Endothelial cell (in vitro differentiated cells): ENCODE data around the gene GRIP1. TPM values are rescaled to one million over a fixed set of nuclear protein-coding genes. Genes with fewer than 3 reads are reported as not detected.
A peak's percentile ranks its signal among the peaks of the same experiment; 100 is the strongest.

Experiments
- DNase-seq: peaks from one replicate; pipeline ENCODE4 v3.0.0; 2021; ENCODE audit warnings: low spot score
- H3K27ac Mint-ChIP-seq: one replicate; pipeline ENCODE4 v1.8.0; 2021; ENCODE audit warnings: mixed read lengths, inconsistent platforms; ENCODE audit not compliant: unreplicated experiment
- H3K27me3 Mint-ChIP-seq: one replicate; pipeline ENCODE4 v1.8.0; 2021; ENCODE audit warnings: mild to moderate bottlenecking, moderate library complexity, mixed read lengths, inconsistent platforms; ENCODE audit not compliant: unreplicated experiment
- H3K36me3 Mint-ChIP-seq: one replicate; pipeline ENCODE4 v1.8.0; 2021; ENCODE audit warnings: mild to moderate bottlenecking, low read depth, mixed read lengths, inconsistent platforms; ENCODE audit not compliant: unreplicated experiment
- H3K4me1 Mint-ChIP-seq: one replicate; pipeline ENCODE4 v1.8.0; 2021; ENCODE audit warnings: mild to moderate bottlenecking, mixed read lengths, inconsistent platforms; ENCODE audit not compliant: unreplicated experiment
- H3K4me3 Mint-ChIP-seq: one replicate; pipeline ENCODE4 v1.8.0; 2021; ENCODE audit warnings: mild to moderate bottlenecking, mixed read lengths, inconsistent platforms; ENCODE audit not compliant: unreplicated experiment
- H3K9me3 Mint-ChIP-seq: one replicate; pipeline ENCODE4 v1.8.0; 2021; ENCODE audit warnings: mixed read lengths, inconsistent platforms; ENCODE audit not compliant: unreplicated experiment
- CTCF ChIP-seq: fragments of 200-600 bp; sonication (generic); IDR thresholded peaks from one replicate; pipeline ENCODE4 v1.5.0; 2021; ENCODE audit warnings: antibody characterized with exemption; ENCODE audit not compliant: unreplicated experiment
- total RNA-seq: library from RNA; stranded (reverse); fragmentation: NEBNext Ultra II Directional; extraction: Animal tissue kit (Norgen Biotek cat#: 25700); gene quantifications from one replicate; pipeline ENCODE4 v1.2.1, GENCODE V29; 2021; ENCODE audit not compliant: unreplicated experiment

Gene GRIP1
- total RNA-seq, 1 donor from 2014 or later, result 36.2 TPM

- H3K27me3 Mint-ChIP-seq, result no peaks in the 10 kb centered on the region
- peaks cover 3% of the 10 kb centered on the region for H3K4me1 Mint-ChIP-seq
- no peak overlapping the region for H3K4me3 Mint-ChIP-seq
- TF ChIP-seq CTCF, result no peak
- H3K9me3 Mint-ChIP-seq, result no peaks in the 10 kb centered on the region
- no peak for DNase-seq
- H3K36me3 Mint-ChIP-seq, result no peaks in the 10 kb centered on the region
- H3K27ac Mint-ChIP-seq, result no peak overlapping the region
Measured at GRCh38 chr12:66713984-66714383, 35.1 kb upstream of the GRIP1 start.

- Mint-ChIP-seq H3K4me3 (no peak overlapping the region), H3K9me3 (no peaks in the 10 kb centered on the region), H3K4me1 (no peaks in the 10 kb centered on the region), H3K36me3 (no peaks in the 10 kb centered on the region), H3K27ac (no peak overlapping the region), H3K27me3 (no peaks in the 10 kb centered on the region)
- TF ChIP-seq CTCF, result no peak
- DNase-seq, result no peak
Measured at GRCh38 chr12:66709893-66710292, 31.0 kb upstream of the GRIP1 start.

GRCh38 chr12:66709457-66709773, 30.5 kb upstream of the GRIP1 start:
- no peak overlapping the region for H3K4me3 Mint-ChIP-seq
- no peaks in the 10 kb centered on the region for H3K4me1 Mint-ChIP-seq
- no peaks in the 10 kb centered on the region for H3K27me3 Mint-ChIP-seq

GRCh38 chr12:66708704-66709456, 30.0 kb upstream of the GRIP1 start:
- H3K9me3 Mint-ChIP-seq, result no peaks in the 10 kb centered on the region
- no peaks in the 10 kb centered on the region for H3K4me1 Mint-ChIP-seq
- H3K27ac Mint-ChIP-seq, result no peak overlapping the region
- H3K36me3 Mint-ChIP-seq, result no peaks in the 10 kb centered on the region
- no peak overlapping the region for H3K4me3 Mint-ChIP-seq
- no peaks in the 10 kb centered on the region for H3K27me3 Mint-ChIP-seq
- DNase-seq, result no peak
- peak; percentile 91 for TF ChIP-seq CTCF

More at GRCh38 chr12:66709457-66709773, 30.5 kb upstream of the GRIP1 start:
- Mint-ChIP-seq H3K9me3 (no peaks in the 10 kb centered on the region), H3K27ac (no peak overlapping the region), H3K36me3 (no peaks in the 10 kb centered on the region)
- no peak for TF ChIP-seq CTCF
- DNase-seq, result no peak

- DNase-seq, result no peak
- H3K27ac Mint-ChIP-seq, result no peak overlapping the region
- H3K4me3 Mint-ChIP-seq, result no peak overlapping the region
- no peaks in the 10 kb centered on the region for H3K9me3 Mint-ChIP-seq
- H3K4me1 Mint-ChIP-seq, result no peaks in the 10 kb centered on the region
- TF ChIP-seq CTCF, result no peak
- H3K27me3 Mint-ChIP-seq, result no peaks in the 10 kb centered on the region
- no peaks in the 10 kb centered on the region for H3K36me3 Mint-ChIP-seq
Measured at GRCh38 chr12:66707002-66707697, 28.3 kb upstream of the GRIP1 start.
